BE2C (cell line): Measurements from ENCODE around the gene KCNT2.
"Not testable (repeated sequence)": the region's sequence is repeated elsewhere in the genome, so short reads cannot be mapped to it uniquely, and the experiment has no call there.

ENCODE experiments used
- DNase-seq: peaks from one replicate; pipeline ENCODE4 v3.0.0-alpha.2; 2020
- H3K27me3 ChIP-seq: fragments of 250-450 bp; sonication (Bioruptor Pico); 2 replicates; pipeline ENCODE4 v1.5.1; 2020; ENCODE audit warnings: mild to moderate bottlenecking
- H3K36me3 ChIP-seq: fragments of 250-450 bp; sonication (Bioruptor Pico); 2 replicates; pipeline ENCODE4 v1.5.1; 2020; ENCODE audit warnings: mild to moderate bottlenecking
- H3K4me1 ChIP-seq: fragments of 250-450 bp; sonication (Bioruptor Pico); 2 replicates; pipeline ENCODE4 v1.5.1; 2020
- H3K4me3 ChIP-seq: 2 replicates; pipeline ENCODE4 v1.5.1; 2011; ENCODE audit warnings: low read depth, low read length
- H3K9me3 ChIP-seq: fragments of 250-450 bp; sonication (Bioruptor Pico); 2 replicates; pipeline ENCODE4 v1.5.1; 2020
- CTCF ChIP-seq: IDR thresholded peaks from 2 replicates; pipeline ENCODE4 v1.5.1; 2012; ENCODE audit warnings: mild to moderate bottlenecking, low read depth, low read length

Gene KCNT2

GRCh38 chr1:196651079-196651478, 42.8 kb upstream of the KCNT2 start:
- DNase-seq: no peak
- TF ChIP-seq CTCF: no peak
- H3K36me3 ChIP-seq: no peaks in the 10 kb centered on the region
- H3K4me1 ChIP-seq: no peaks in the 10 kb centered on the region
- H3K27me3 ChIP-seq: no peaks in the 10 kb centered on the region
- no peaks in the 10 kb centered on the region for H3K9me3 ChIP-seq
- H3K4me3 ChIP-seq: no peak overlapping the region

- no peak overlapping the region for H3K4me3 ChIP-seq
- no peak for DNase-seq
- no peak for TF ChIP-seq CTCF
- no peaks in the 10 kb centered on the region for H3K9me3 ChIP-seq
- H3K4me1 ChIP-seq: no peaks in the 10 kb centered on the region
- H3K27me3 ChIP-seq: no peaks in the 10 kb centered on the region
- H3K36me3 ChIP-seq: no peaks in the 10 kb centered on the region
These were observed 42.2 kb upstream of the KCNT2 start for GRCh38 chr1:196650403-196650802.

GRCh38 chr1:196649990-196650389, 41.8 kb upstream of the KCNT2 start:
- Histone ChIP-seq H3K9me3 (no peaks in the 10 kb centered on the region), H3K4me3 (no peak overlapping the region), H3K4me1 (no peaks in the 10 kb centered on the region), H3K27me3 (no peaks in the 10 kb centered on the region), H3K36me3 (no peaks in the 10 kb centered on the region)
- TF ChIP-seq CTCF: no peak
- no peak for DNase-seq

GRCh38 chr1:196640976-196641375, 32.7 kb upstream of the KCNT2 start:
- no peaks in the 10 kb centered on the region for H3K36me3 ChIP-seq
- no peaks in the 10 kb centered on the region for H3K27me3 ChIP-seq
- H3K4me3 ChIP-seq: no peak overlapping the region
- no peaks in the 10 kb centered on the region for H3K9me3 ChIP-seq
- no peak for DNase-seq
- H3K4me1 ChIP-seq: no peaks in the 10 kb centered on the region; the same call in 1 of the 2 replicates
- TF ChIP-seq CTCF: no peak

GRCh38 chr1:196639291-196639690, 31.1 kb upstream of the KCNT2 start:
- not testable (repeated sequence) for DNase-seq, H3K36me3 ChIP-seq, H3K4me1 ChIP-seq, H3K27me3 ChIP-seq, H3K9me3 ChIP-seq, H3K4me3 ChIP-seq

GRCh38 chr1:196638466-196638865, 30.2 kb upstream of the KCNT2 start:
- no peak for TF ChIP-seq CTCF
- Histone ChIP-seq H3K9me3 (no peaks in the 10 kb centered on the region), H3K36me3 (no peaks in the 10 kb centered on the region), H3K27me3 (no peaks in the 10 kb centered on the region), H3K4me1 (no peaks in the 10 kb centered on the region; the same call in 1 of the 2 replicates), H3K4me3 (no peak overlapping the region)
- no peak for DNase-seq

GRCh38 chr1:196637606-196638005, 29.4 kb upstream of the KCNT2 start:
- DNase-seq: no peak
- Histone ChIP-seq H3K9me3 (no peaks in the 10 kb centered on the region), H3K36me3 (no peaks in the 10 kb centered on the region), H3K27me3 (no peaks in the 10 kb centered on the region), H3K4me3 (no peak overlapping the region), H3K4me1 (no peaks in the 10 kb centered on the region; the same call in 1 of the 2 replicates)
- TF ChIP-seq CTCF: no peak
